NCI-H187 (cell line): ENCODE data around the gene OCRL.

Experiments
- DNase-seq, 2 experiments: peaks; one replicate each; lab custom pipeline; 2025; lab: John Stamatoyannopoulos, UW

The OCRL gene

DNA sequence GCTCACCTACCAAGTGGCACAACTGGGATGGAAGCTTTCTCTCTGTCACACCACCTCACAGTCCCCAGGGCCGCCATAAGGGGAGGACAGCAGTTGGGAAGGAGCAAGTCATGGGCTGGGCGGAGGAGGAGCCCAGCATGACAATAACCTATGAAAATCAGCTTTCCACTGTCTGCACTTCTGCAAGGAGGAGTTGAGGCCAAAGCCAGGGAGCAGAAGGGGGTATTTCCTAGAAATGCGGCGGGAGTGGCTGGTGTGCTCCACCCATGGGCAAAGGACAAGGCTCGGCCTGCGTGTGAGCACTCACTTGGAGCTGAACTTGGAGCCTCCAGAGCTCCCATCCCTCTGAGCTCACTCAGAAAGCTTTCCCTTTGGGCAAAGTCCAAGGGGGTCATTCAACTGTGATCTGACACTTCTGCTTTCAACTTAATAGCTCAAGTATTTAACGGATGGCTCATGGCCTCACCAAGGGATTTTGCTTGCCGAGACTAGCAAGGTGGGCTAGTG, 96.2 kb downstream of the OCRL start:
- DNase-seq: no peak

DNA sequence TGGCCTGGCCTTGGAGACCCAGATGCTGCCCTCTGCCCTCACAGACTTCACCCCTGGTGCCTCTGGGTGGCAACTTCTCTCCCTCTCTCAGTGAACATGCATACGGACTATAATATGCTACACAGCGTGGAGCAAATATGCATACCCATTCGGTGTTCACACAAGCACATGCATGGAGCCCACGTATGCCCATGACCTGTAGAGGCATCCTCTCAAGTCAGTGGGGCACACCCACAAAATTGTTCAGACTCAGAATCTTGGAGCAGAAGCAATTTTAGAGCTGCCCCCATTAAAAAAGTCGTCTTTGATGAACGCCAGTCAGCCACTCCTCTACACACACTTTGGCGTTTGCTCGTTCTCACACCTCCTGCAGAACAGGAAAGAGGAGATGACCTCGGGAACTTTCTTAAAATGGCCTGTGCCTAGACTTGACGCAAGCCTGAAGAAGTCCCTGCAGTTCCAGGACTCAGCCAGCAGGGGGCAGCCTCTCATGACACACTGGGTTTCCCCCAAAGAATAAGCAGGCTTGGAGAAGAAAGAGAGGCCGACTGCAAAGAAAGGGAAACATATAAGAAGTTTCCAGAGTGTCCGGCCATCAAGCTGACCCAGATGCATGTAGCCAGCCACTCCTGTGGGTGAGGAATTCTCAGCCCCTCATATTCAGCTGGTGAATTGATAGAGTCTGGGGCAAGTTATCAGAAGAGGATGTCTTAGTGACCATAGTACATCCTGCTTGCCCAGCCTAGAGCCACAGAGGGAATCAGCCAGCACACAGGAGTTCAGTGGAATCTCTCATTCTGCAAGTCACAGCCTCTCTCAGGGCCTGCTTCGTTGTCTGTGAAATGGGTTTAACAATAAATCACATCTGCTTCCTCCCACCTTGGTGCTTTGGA, 97.4 kb downstream of the OCRL start:
- peak in 1 of 2 experiments; percentile 56 for DNase-seq

DNA sequence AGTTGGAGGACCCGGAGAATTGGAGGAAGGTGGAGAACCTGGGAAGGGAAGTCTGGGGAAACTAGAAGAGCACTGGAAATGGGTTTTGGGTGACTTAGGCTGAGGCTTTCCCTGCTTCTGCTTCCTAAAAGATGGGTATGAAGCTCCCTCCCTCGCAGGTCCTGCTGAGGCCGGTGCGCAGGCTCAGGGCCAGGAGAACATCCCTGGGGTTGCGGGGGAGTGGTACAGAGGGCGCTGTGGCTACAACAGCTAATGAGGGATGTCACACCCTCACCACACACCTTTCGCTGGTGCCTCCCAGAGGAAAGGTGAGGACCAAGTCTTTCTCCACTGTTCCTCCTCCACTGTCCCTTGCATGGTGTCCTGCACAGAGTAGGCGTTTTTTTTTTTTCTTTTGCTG, 98.9 kb downstream of the OCRL start:
- no peak for DNase-seq

DNA sequence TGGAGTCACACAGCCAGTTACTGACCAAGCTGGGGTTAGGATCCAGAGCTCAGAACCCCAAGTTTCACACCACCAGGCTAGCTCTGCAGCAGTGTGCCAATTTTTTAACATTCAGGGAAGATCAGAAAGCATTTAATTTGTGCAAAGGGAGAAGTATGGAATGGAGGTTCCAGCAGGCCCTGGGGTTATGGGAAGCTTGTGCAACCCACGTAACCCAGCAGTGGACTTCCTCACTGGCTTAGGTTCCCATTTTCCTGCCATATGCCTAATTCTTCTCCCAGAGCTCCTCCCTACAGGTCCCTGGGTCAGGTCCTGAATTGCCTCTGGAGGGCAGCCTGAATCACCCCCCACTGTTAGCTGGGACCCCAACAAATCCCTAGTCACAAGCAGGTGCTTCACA, 100.7 kb downstream of the OCRL start:
- DNase-seq: no peak

DNA sequence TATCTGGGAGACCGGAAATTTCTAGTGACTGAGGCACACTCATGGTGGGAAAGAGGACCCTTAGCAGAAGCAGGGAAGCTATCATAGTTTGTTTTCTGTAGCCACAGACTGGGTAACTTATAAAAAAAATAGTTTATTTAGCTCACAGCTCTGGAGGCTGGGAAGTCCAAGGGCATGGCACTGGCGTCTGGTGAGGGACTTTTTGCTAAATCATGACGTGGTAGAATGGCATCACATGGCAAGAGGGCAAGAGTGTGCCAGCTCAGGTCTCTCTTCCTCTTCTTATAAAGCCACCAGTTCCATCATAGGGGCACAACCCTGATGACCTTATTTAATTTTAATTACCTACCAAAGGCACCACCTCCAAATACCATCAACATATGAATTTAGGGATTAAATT, 101.4 kb downstream of the OCRL start:
- DNase-seq: no peak

DNA sequence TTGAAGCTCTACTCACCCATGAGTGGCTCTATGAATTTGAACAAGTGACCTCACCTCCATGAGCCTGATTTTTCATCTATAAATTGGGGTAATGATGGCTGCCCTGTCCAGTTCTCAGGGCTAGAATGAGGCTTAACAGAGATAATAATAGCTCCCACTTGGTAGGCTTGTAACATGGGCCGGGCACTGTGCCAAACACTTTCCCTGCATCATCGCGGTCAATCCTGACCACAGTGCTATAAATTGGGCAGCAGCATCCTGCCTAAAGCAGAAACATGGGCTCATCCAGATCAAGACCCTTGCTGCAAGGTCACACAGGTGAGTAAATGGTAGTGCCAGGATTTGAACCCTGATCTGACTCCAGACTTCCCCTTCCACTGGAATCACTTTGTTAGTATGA, 101.9 kb downstream of the OCRL start:
- DNase-seq: no peak
